Fibroblast of skin of left biceps (primary cell): ENCODE measurements around the gene DMTF1.
"Not testable (repeated sequence)": the region's sequence is repeated elsewhere in the genome, so short reads cannot be mapped to it uniquely, and the experiment has no call there.

Source experiments
- DNase-seq, 2 experiments: peaks; one replicate each; pipeline ENCODE4 v3.0.0-alpha.2; 2013; ENCODE audit warnings: low read depth in 2 of 2

The DMTF1 gene

GRCh38 chr7:87225696-87226095 is 73.4 kb downstream of the DMTF1 start:
- DNase-seq = no peak

- no peak for DNase-seq
Measured at GRCh38 chr7:87226495-87226894, 74.2 kb downstream of the DMTF1 start.

- DNase-seq = no peak
Measured at GRCh38 chr7:87231258-87231657, 79.0 kb downstream of the DMTF1 start.

- DNase-seq = no peak
Measured at GRCh38 chr7:87231711-87232110, 79.5 kb downstream of the DMTF1 start.

- DNase-seq = no peak
Measured at GRCh38 chr7:87234949-87235348, 82.7 kb downstream of the DMTF1 start.

GRCh38 chr7:87238464-87239051 is 86.3 kb downstream of the DMTF1 start:
- DNase-seq = not testable (repeated sequence)

GRCh38 chr7:87245671-87246070 is 93.4 kb downstream of the DMTF1 start:
- not testable (repeated sequence) for DNase-seq
